DOHH2 (cell line): ENCODE data around the gene RAD9A.

Experiments
- CTCF ChIP-seq: fragments of 200-600 bp; sonication (generic); IDR thresholded peaks from one replicate; pipeline ENCODE4 v1.5.1; 2014; ENCODE audit warnings: antibody characterized with exemption, mild to moderate bottlenecking, low read depth, low read length; ENCODE audit not compliant: poor library complexity, severe bottlenecking
- EZH2phosphoT487 ChIP-seq: fragments of 200-600 bp; sonication (generic); IDR thresholded peaks from 2 replicates; pipeline ENCODE4 v1.6.1; 2017; ENCODE audit warnings: borderline replicate concordance, mild to moderate bottlenecking, antibody characterized with exemption, low read length, moderate library complexity, mixed read lengths

DNA sequence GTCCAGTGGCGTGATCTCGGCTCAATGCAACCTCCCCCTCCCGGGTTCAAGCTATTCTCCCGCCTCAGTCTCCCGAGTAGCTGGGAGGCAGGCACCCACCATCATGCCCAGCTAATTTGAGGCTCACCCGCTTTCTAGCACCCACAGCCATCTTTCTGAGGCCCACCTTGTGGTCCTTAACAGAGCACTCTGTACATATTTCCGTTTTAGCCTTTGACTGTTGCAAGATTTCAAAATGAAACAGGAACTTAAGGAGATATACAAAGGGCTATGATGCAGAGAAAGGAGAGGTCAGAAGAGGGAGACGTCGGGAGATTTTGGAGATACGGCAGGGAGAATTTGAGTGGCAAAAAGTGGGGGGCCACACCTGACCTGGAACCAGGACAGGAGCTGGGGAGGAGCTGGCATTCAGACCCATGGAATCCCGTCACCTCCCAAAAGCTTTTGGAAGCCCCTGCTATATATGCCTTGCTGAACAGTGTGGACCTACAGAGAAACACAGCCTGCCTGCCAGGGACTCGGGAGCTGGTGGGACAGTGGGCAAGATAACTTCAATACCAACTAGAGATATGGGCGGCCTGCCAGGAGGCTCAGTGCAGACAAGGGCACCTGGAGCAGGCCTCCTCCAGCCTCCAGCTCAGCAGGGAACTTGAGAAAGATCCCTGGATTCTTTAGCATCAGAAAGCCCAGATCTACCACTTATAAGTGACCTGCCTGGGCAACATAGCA, 10.4 kb upstream of the RAD9A start:
- TF ChIP-seq CTCF (peak; percentile 44), EZH2phosphoT487 (no peak)
